Amygdala (tissue), 56 donors: ENCODE measurements around the gene TTLL12.
A peak's percentile ranks its signal among the peaks of the same experiment; 100 is the strongest.

Experiments used
- DNase-seq, 56 donors: peaks; one replicate each; lab custom pipeline; 2025; lab: John Stamatoyannopoulos, UW

Gene TTLL12

DNA sequence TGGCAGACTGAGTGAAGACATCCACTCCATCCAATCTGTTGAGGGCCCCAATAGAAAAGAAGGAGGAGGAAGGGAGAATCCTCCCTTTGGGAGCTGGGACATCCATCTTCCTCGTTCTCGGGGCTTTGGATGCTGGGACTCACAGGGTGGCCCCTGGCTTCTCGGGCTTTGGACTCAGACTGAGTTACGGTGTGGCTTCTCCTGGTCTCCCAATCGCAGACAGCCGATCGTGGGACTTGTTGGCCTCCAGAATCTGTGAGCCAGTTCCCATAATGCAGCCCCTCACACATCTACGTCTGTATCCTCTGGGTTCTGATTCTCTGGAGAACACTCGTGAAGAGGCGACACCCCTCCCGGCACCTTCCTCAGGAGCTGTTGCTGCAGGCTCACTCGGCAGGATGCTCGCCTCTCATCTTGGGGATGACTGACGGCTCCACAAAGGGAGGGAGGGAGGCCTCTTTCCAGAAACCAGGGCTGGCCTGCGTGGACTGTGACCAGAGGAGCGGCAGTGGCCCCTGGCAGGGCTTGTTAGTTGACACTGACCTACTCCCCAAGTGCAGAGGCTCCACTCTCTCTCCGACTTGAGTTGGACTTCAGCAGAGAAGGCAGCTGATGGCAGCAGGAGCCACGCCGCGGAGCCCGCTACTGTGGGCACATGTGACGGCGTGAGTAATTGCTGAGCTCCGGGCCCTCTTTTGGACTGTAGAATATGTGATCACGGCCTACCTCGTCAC is 14.7 kb upstream of the TTLL12 start:
- DNase-seq = no peak

DNA sequence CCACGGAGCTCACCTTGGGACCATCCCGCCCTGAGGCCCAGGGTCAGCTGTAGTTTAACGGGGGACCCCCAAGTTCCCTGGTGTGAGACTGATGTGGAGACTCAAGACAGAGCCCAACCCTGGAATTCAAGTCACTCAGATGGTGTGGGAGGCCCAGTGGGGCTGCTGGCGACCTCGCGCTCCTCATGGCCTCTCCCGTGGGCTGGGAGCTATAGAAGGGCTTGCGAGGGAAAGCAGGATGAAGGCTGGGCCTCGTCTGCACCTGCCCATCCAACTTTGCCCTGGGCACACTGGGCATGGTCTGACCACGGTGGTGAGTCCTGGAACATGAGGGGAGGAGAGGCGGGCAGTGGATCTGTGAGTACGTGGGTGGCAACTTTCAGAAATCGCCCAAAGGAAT is 13.6 kb upstream of the TTLL12 start:
- DNase-seq = no peak

DNA sequence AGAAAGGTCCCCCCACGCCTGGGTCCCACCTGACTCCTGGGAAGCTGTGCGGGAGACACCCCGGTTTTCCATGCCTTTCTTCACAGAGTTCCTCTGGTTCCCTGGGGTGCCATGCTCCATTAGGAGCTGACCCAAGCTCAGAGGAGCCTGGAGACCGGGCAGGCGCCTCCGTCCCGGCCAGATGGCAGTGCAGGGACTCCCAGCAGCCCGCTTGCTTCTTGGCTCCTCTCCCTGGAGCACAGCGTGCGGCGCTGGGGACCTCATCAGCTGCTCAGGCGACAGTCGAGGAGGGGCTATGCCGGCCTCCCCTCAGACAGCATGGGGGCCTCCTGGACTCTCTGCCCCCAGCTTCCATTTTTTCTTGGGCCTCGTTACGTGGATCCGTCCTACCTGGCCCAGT is 13.1 kb upstream of the TTLL12 start:
- no peak for DNase-seq

DNA sequence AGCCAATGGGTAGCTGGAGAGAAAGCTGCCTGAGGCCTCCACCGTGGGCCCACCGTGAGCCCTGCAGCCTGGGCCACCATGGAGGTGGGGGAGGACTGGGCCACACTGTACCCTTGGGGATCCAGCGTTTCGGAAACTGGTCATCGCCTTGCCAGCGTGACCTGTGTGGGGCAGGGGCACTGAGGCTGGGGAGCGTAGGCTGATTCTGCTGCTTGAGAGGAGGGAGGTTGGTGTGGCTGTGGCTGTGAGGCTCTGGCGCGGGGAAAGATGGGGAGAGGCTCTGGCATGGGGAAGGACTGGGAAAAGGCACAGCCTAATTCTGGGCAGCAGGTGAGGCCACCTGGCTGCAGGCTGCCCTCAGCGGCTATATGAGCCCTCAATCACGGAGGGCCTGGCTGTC is 12.6 kb upstream of the TTLL12 start:
- no peak for DNase-seq

DNA sequence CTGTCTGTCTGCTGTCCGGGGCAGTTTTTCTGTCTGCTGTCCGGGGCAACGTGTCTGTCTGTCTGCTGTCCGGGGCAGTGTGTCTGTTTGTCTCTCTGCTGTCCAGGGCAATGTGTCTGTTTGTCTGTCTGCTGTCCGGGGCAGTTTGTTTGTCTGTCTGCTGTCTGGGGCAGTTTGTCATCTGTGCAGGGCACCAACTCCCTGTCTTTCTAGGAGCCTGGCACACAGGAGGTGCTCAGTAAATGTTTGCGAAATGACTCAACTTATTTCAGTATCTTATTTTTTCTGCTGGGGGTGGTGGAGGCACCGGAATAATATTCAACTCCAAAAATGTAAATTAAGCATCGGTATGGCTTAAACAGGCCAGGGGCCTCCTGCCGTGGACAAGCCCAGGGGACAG is 12.0 kb upstream of the TTLL12 start:
- no peak for DNase-seq

DNA sequence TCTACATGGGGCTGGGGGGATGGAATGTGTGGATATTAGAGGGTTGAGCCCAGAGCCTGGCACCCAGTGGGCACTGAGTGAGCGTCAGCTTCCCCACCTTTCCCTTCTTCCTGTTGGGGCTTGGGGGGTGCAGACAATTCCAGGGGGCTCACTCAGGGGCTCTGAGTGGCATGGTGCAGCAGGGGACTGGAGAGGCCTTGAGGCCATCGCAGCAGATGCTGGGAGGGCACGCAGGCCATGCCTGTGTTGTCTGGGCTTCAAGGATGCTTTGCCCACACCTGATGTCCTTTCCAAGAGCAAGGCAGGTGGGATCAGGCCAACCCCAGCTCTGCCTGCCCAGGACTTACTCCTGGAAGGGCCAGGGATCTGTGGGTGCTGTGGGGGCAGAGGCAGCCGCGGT is 11.2 kb upstream of the TTLL12 start:
- DNase-seq = no peak

DNA sequence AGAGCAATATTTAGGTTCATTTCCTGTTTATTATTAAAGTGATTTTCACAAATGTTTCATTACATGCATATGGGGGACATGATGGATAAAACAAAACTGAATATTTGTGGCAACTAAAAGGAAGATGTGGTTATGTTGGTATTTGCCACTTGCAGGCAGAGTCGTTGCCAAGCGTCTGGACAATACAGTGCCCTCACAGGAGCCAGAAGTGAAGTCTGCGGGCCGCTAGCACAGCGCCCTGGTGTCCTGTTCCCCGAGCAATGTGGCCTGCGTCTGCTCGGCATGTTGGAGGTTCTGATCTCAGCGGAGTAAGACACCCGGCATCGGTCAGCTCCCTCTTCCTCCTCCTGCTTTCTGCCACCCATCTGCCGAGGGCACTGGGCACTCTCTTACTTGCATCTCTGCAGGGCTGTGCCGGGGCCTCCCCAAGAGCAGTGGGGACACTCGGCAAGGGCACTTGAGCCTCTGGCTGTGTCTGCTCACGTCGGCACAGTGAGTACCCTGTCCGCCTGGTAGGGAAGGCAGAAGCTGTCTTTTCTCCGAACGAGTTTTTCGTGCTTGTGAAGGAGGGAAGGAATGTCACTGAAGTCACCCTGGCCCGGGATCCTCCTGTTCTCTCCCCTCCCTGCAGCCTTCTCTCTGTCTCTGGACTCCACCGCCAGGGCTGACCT is 10.5 kb upstream of the TTLL12 start:
- DNase-seq = no peak

DNA sequence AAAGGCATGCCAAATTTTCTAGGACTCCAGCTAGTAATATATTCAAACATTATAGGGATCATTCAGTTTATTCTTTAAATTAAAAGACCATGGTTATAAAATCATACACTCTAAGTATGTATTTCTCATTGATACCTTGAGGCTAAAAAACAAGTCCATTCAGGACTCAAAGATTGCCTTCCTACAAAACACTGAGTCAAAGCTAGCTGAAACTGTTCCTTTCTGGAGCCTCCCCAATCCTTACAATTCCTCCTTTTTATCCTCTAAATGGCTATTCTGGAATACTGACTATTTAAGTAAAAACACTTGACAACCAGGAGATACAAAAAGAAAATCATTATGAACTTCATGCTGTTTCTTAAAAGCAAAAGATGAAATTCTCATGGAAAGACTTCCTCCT is 4.9 kb upstream of the TTLL12 start:
- no peak for DNase-seq

DNA sequence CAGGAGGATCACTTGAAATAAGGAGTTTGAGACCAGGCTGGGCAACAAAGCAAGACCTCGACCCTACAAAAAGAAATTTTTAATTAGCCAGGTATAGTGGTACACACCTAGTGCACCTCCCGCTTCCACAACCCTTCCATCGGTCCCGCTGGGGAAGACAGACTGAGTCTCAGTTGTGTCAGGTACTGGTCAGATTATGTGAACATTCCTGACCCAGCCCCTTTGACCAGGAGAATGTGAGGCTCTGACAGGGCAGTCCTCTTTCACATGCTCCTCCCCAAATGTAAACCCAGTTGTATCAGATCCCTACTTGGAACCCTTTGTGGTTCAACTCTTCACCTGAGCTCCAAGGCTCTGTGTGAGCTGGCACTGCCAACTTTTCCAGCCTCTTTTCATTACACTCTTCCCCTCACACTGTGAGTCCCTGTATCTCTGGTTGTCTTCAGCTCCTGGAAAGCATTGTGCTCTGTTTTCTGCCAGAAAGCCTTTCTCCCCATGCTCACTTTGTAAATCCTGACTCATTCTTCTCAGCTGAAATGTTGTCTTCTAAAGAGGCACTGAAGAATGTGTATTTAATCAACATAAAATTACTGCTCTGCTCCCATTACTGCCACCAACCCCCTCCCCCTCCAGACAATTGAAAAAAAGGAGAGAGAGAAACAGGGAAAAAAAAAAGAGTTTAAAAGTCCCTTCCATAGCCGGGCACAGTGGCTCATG is 2.1 kb upstream of the TTLL12 start:
- DNase-seq = no peak

DNA sequence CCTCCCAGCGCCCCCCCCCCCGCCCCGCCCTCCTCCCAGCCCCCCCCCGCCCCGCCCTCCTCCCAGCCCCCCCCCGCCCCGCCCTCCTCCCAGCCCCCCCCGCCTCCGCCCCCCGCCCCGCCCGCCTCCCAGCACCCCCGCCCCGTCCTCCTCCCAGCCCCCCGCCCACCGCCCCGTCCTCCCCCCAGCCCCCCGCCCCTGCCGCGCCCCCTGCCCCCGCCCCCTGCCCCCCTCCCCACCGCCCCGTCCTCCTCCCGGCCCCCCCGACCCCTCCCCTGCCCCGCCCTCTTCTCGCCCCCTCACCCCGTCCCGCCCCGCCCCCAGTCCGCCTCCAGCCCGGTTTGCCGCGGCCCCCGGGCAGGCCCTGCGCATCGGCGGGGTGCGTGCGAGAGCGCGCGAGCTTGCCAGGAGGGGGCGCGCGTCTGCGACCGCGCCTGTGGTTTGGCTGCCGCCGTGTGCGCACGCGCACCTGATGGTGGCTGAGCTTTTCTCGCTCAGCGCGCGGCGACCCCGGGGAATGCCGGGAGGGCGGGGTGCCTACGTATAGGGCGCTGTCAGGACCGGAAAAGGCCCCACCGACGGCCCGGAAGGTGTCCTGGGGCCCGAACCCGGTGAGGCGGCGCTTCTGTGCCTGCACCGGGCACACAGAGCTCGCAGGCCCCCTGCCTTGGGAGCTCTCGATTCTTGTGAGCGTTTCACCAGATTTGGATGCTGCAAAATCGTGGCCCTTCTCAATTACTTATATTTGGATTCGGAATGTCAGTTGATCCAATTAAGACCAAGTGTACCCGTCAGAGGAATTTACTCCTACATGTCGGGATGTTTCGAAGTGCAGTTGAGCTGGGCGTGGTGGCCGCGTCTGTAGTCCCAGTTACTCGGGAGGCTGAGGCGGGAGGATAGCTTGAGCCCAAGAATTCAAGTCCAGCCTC is 501 bp upstream of the TTLL12 start:
- DNase-seq = peak; percentile 45 to 96 (median 88)

DNA sequence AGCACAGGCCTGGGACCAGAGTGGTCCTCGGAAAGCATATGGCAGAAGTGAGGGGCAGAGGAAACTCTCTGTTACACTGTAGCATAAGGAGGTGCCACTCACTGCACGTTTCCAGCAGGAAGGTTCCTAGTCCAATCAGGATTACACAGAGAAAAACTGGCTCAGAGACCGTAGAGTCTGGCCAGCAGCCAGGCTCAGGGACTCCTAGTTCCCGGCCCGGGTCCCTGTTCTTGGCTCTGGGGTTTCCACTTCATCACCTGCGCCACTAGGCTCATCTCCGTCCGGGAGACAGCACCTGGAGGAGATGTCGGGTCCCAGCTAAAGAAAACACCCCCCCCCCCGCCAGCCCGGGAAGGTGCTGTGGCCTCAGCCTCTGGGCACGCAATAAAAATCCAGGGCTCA is 1.1 kb downstream of the TTLL12 start:
- peak in 15 of 56 donors; percentile 11 to 40 (median 22) for DNase-seq

DNA sequence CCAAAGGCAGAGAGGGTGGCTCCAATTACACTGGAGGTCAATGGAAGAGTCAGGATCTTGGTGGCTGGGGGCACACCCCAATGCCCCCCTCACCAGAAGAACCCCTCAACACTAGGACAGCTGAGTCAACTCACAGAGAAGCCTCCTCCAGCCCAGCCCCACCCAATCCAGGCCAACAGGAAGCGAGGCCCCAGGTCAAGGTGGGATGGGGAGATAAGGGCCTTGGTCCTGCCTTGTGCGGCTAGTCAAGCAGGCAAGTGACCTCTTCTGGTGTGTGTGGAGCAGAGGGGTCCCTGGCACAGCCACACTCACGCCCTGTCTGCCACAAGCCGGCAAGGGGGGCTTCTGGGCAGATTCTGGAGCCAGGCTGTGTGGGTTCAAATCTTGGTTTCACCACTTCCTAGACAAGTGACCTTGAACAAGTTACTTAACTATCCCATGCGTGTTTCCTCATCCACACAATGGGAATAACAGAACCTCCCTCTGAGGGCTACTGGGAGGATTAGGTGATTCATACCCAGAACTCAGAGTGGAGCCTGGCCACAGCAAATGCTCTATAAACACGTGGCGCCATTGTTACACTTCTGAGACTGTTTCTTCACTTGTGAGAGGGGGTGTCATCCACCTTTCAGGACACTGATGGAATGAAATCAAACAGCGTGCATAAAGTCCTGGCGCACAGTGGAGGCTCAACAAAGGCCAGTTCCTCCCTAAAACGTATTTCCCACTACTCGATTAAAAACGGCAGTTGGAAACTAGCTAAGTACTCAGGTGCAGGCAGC is 3.2 kb downstream of the TTLL12 start:
- no peak for DNase-seq

DNA sequence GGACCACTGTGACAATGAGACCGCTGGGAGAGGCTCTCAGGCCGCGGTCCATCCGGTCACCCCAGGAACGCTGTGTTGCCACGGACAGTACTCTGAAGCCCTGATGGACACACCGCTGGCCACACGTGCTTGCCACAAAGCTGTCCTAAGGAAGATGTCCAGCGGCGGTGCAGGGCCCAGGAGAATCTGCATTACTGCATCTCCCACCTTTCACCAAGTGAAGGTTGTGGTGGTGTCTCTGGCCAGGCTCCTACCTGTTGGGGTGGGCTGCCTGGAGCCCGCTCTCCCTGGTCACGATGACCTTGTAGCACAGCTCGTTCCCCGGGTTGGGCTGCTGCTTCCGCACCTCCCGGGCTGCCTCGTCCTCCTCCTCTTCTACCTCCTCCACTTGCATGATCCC is 4.2 kb downstream of the TTLL12 start:
- no peak for DNase-seq

DNA sequence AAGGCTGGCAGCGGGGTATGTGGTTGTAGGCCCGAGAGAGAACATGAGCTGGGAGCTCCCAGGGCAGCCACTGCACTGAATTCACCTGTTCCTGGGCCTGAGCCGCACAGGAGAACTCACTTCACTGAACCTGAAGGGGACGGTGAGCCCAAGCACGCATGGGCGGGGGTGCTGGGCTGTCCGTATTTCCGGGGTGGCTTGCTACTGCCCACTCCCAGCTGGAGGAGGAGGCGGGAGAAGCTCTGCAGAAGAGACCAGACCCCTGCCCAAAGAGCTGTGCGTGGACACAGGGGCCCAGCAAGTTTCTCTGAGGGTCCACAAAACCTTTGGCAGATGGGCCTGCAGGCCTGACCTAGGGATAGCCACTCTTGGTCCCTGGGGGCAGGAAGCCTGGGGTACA is 4.8 kb downstream of the TTLL12 start:
- DNase-seq = no peak

DNA sequence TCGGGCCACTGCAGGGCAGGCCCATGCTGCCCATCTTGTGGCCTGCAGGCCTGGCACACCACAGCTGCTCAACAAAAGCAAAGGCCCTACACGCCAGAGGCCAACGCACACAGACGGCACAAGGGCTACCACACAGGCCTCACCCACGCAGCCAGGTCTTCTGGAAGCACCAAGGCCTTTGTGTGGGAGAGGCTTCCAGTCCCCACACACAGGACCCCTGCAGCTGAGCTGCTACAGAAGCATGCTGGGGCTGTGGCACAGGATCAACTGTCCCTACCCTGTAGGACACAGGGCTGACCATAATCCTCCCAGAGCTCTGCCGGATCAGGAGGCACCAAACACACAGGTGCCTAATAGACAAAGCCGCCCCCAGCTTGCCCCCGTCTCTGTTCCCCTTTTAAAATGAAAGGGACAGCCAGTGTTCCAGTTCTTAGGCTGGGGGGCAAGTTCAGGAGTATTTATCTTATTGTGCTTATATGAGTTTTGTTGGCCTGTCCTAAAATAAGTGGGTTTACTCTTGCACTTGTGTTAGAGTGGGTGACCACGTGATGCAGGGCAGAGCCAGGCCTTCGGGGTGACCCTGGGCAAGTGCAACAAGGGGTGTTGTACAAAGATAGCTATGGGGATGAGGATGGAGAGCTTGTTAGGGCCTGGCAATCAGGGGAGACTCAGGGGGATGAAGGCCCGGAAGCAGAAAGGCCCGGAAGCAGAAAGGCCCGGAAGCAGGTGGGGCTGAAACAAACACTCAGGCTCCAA is 5.4 kb downstream of the TTLL12 start:
- DNase-seq = no peak

DNA sequence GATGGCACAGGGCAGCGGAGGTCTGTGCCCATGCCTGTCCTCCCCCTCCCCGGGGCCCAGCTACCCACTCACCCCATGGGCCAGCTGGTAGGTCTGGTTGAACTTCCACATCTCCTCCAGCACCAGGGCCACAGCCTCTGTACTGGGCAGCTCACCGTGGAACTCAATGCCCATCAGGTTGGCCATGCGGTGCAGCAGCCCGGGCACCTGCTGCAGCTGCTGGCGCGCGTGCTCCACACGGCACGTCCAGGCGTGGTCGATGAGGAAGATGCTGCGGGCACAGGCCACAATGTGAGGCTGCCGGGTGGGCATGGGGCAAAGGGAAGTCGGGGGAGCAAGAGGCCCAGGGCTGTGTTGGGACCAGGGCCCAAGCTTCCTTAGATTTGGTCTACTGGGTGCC is 6.3 kb downstream of the TTLL12 start:
- DNase-seq = no peak

DNA sequence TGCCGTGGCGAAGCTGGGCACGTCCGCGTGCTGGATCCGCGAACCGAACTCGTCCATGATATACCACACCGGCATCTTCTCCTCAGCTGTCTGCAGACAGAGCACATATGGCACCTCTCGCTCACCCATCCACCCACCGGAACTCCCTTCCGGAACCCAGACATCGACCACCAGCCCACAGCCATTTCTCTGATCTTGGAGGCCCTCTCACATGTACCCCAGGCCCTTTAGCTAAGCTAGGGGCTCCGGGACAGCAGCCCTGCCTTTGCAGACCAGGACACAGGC is 7.1 kb downstream of the TTLL12 start:
- no peak for DNase-seq

DNA sequence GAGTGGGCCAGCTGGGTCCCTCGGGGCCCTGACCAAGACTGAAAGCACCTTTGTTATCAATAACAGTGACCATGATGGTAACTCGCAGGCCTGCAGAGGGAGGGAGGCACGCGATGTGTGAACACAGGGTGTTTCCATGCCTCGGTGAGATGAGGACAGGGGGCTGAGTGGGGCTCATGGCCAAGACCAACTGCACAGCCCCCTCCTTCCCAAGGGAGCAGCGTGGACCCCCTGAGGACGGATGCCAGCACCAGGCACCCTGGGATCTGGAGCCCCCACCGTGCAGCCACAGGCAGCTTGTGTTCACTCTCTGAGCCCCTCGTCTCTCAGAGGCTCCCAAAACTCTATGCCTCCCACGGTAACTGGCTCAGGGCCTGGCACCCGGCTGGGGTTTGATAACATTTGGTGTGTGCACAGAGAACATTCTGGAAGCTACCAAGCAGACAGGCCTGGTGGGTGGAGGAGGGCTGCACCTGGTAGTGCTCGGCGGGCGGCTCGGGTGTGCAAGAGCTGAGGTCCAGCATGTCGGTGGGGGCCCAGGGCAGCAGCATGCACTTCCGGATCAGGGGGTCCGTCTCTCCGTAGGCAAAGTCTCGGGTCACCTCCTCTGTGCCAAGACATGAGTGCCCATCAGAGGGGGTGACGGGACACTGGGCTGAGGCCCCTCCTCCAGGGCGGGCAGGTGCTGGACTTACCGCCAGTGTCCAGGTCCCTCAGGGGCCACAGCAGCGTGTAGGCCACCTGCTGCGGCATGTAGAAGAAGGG is 7.6 kb downstream of the TTLL12 start:
- no peak for DNase-seq

DNA sequence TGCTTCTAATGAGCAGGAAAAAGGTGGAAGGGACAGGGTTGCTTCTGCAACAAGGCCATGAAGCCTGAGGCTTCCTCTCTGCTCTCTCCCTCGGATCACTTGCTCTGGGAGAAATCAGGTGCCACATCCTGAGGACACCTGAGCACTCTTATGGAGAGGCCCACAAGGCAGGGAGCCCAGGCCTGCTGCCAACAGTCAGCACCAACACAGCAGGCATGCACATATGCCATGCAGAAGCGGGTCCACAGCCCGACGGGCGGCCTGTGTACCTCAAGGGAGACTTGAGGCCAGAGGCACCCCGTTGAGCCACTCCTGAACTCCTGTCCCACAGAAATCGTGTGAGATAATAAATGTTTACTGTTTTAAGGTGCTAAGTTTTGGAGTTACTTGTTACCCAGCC is 9.5 kb downstream of the TTLL12 start:
- DNase-seq = no peak
